Hepatocyte (in vitro differentiated cells): ENCODE data around the gene RNASE13.

Experiments used
- CTCF ChIP-seq: fragments of 200-600 bp; sonication (generic); IDR thresholded peaks from 2 replicates; pipeline ENCODE4 v1.5.1; 2016; ENCODE audit warnings: antibody characterized with exemption, mild to moderate bottlenecking; ENCODE audit not compliant: poor library complexity
- EZH2phosphoT487 ChIP-seq: fragments of 200-600 bp; sonication (generic); IDR thresholded peaks from one replicate; pipeline ENCODE4 v1.6.1; 2018; ENCODE audit warnings: antibody characterized with exemption, mild to moderate bottlenecking, low read depth, moderate library complexity; ENCODE audit not compliant: unreplicated experiment, severe bottlenecking

DNA sequence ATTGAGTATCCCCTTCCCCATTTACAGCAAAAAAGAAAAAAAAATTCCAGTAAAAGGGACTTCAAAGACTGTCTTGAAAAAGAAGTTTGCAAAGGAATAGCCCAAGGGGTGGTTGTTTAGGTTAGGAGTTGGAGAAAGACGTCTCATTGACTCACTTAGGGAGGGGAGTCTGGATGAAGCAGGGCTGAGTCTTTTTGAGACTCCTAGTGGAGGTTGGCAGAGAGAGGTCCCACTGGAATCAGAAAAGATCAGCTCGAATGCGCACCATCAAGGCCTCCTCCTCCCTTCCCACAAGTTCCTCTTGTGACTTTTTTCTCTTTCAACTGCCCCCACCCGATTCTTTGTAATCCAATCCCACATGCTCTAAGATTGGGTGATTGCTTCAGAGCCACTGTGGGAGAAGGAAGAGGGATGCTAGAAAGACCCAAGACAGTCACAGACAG lies 37.4 kb upstream of the RNASE13 start:
- TF ChIP-seq CTCF (peak; percentile 5), EZH2phosphoT487 (no peak)
